Stimulated activated CD4-positive, alpha-beta T cell treated with anti-CD3 and anti-CD28 coated beads, TNF-alpha, amount 100 ng/mL, for 1 hour (primary cell): ENCODE measurements around the gene OXNAD1.
"Not testable (repeated sequence)": the region's sequence is repeated elsewhere in the genome, so short reads cannot be mapped to it uniquely, and the experiment has no call there.

Experiments used
- DNase-seq, 3 donors: peaks; one replicate each; pipeline ENCODE4 v3.0.0-alpha.2; 2020; ENCODE audit warnings: low read depth in 3 of 3, low spot score in 1 of 3

OXNAD1 gene

DNA sequence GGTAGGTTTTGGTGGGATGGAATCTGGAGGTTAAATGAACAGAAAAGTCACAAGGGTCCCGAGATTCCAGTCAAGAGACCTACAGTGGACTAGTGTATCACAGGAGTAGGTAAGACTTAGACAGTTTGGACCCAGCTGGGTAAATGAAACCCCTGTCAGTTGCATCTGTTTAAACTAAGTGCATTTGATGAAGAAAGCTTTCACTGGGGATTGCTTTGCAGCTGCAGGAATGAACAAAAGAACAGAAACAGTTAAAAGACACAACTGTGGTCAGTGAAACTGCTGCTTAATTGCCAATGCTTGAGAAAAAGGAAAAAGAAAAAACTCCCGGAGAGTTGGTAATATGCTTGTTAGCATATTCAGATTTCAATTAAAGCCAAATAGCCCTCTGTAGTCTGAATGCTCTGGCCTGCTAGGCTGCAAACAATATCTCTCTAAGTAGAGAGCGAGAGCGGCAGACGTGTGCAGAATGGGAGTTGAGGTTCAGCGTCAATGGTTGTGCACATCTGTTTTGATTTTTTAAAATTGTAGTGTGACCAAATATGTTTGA lies 37.1 kb downstream of the OXNAD1 start:
- DNase-seq = no peak

DNA sequence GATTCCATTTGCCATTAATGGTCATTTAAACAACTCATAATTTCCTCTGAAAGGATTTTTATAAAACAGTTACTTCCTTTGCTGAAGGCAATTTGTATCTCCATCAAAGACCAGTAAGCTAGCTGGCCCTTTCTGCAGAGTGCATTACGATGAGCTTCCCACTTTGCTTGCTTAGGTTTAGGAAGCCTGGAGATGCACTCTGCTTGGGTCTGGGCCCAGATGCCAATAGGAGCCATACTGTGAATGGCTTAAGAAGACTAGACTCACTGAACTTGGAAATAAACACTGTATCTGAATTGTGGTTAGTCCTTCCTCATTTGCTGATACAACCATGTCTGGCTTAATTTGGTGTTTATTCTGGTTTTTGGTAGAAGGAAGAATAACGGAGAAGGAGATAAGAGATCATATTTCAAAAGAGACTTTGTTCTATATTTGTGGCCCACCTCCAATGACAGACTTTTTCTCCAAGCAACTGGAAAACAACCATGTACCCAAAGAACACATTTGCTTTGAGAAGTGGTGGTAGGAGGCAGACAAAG lies 38.1 kb downstream of the OXNAD1 start:
- DNase-seq = no peak

DNA sequence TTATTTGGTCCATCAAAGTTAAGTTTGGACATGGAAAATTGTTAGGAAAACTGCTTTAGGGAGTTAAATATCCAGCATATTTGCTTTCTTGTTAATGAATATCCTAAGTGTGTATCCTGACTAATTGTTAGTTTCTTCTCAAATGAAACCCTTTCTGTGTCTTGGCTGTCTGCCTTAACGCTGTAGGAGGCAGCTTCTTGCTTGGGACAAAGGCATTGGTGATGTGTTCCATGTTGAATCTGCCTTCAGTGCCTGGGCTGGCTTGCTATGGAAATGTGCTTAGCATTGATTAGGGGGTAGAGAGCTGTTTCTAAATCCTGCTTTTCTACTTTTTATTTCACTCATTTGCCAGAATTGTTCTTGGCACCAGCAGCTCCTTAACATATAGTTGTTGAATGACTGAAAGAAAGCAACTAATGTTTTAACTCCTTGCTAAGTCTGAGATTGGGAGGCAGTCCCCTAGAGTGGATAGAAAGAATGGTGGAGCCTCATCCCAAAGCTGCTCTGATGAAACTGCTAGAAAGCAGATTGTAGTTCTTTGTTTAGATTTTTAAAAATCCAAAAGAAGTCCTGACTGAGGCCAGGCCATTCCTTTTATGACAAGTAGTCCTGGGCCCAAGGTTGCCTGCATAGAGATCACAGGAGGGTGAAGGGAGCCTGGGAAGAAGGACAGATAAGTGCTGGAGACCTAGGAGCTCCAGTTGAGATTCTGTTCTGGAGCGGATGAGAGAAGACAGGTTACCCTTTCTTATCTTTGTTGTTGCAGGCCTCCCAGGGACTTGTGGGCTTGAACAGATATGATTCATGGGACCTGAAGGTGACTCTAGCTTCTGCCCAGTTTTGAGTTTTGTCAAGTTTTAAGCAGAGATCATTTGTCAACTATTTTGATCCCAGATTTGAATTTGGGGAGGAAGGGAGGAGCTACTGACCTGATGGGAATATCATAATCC lies 39.3 kb downstream of the OXNAD1 start:
- no peak for DNase-seq

DNA sequence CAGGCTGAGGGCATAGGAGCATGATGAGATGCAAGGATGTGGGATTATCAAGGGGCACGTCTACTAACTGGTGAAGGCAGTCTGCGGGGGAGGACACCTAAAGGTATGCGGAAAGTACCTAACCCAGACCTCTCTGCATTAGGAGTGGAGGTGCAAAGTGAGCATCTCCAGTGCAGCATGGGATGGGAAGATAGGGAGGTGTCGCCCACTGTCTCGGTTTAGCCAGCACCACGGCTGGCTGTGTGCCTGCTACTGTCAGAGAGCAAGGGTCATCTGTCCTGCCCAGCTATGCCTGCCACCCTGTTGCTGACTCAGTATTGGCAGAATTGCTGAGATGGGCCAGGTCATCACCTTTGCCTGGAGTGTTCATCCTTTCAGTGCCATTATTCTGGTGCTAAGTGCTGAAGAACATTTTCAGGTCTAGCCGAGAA lies 40.1 kb downstream of the OXNAD1 start:
- peak in 1 of 3 donors; percentile 26 for DNase-seq

DNA sequence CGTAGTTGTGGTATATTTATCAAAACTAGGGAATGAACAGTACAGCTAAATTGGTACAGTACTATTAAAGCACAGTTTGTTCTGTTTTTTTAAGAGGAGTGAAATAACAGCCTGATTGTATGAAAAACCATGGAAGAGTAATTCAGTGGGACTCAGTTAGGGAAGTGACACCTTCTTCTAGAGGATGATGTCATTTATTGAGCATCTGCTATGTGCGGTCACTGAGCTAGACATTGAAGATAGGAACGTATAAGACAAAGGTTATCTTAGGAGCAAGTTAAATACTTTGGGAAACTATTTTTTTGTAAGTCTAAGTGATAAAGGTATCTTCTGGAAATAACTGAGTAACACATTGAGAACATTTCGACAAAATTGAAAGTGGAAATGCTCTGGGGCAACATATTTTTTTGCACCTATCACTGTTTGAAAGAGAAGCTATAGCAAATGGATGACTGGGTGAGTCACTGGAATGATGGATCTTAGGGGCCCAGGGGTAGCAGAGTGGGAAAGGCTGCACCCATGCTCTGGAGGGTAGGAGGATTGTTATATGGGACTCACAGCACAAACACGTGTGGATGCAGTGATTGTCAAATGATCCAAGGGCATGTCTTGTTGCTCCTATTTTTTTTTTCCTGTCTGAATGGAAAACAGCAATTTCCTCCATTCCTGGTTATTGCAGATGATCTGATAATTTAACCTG lies 43.0 kb downstream of the OXNAD1 start:
- no peak for DNase-seq

DNA sequence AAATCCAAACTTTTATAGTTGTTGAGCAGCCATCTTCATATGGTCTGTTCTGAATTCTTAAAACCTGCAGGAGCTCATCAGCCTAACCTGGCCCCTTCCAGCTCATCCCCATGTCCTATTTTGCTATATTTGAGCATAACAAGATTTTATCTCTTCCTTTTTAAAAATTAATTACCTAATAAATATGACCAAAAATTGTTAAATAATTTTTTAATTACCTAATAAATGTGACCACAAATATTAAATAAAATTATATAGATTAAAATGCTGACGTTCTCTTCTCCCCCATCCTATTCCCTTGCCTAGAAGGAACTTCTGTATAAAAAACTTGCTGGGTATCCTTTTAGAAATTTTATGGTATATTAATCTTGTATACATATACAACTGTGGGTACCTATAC lies 43.7 kb downstream of the OXNAD1 start:
- no peak for DNase-seq

DNA sequence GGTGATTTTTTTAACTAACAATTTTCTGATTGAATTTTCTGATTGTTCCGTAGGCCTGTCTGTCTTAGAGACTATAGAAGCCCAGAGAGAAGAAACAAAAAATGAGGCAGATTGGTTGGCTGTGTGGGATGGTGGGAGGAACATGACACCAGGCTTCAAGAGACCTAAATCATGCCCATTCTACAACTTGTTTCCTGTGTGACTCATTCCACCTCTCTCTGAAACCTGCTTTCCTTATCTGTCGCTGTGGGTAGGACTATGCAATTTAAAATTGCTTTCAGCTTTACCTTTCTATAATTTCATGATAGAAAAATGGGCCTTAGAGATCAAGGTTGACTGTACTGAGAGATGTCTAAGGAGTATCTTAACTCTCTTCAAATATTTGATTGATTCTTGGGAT lies 44.5 kb downstream of the OXNAD1 start:
- peak in 1 of 3 donors; percentile 29 for DNase-seq

DNA sequence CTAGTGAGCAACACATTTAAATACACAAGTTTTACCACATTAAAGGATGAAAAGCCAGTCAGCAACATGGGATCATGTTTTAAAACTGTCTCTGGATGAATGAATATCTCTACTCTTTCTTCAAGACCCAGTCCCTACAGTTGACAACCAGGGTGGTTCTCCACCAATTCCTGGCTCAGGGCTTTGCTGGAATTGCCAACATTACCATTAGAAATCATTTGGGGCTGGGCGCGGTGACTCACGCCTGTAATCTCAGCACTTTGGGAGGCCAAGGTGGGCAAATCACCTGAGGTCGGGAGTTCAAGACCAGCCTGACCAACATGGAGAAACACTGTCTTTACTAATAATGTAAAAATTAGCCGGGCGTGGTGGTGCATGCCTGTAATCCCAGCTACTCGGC lies 45.5 kb downstream of the OXNAD1 start:
- not testable (repeated sequence) for DNase-seq

DNA sequence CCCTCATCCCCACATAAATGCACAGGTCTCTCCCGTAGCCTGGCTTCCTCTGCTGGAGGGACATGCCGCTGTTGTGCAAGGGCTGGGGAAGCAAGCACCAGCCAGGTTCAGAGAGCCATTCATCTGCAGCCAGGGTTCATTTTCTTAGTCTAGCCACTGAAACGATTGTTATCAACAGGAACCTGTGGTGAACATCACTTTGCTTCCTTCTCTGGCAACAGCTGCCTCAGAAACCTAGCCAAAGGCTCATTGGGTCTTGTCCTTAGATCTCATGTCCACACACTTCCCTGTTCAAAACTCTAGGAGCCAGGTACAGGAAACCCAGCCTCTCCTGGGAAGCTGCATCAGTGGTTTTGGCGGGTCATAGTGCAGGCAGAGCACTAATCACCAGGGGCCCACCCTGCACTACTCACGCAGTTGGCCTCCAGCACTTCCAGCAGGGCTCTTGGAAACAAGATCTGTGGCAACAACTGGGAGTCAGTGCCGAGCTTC lies 47.0 kb downstream of the OXNAD1 start:
- peak in 1 of 3 donors; percentile 18 for DNase-seq

DNA sequence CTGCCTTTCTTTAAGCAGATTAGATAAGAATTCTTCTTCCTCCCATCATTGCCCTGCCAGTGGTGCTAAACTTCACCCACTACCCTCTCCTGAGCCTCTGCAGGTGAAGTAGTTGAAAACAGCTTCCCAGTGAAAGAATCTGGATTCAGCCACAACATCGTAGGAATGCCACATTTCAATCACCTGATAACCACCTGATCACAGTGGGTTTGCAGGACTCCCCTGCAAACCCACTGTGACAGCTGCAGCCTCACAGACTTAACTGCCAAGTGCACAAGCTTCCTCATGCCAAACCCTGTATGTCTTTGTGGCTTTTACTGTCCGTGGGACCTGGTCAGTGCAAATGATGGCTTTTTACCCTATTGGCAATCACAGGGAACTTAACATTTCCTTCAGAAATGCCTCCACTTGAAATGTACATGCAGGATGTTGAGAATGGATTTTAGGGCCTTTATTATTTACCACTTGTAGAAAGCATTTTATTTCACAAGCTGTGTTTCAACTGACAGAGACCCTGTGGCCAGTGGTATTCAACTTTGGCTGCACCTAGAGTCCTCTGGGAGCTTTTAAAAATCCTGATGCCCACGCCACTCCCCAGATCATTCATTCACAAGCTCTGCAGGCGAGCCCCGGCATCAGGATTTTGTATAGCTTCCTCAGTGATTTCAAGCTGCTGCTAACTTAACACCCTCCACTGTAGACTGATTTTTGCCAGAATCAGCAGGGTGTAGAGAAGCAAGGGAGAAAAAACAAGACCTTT lies 49.1 kb downstream of the OXNAD1 start:
- no peak for DNase-seq

DNA sequence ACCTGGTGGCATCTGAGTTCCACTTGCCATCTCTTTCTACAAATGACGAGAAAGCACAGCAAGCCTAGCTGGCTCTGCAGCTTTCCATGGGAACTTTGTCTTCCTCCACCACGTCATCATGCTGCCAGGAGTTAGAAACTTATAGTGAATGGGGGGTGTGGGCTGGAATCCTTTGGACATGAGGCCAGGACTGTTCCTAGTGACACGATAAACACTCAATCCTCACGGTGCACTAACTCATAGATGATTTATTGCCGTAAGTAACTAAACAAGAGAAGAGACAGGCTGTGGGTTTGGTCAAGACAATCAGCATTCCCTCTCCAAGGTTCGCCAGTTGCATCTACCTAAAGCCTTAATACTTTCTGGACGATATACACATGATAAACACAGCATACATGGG lies 50.6 kb downstream of the OXNAD1 start:
- no peak for DNase-seq

DNA sequence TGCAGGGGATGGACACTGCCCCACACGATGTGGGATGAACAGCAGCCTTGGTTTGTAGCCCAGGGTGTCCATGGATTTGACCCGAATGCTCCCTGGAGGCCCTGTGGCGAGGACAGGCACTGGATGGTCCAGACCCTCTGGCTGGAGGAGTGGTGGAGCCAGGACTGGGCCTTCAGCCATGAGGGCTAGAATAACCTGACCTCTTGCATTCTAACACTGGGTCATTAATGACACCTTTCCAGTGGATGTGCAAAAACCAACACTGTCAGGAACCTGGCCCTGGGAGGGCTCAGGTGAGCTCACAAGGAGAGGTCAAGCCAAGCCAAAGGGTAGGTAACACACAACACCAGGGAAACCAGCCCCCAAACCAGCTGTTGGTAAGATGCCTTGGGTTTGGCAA lies 51.4 kb downstream of the OXNAD1 start:
- DNase-seq = no peak

DNA sequence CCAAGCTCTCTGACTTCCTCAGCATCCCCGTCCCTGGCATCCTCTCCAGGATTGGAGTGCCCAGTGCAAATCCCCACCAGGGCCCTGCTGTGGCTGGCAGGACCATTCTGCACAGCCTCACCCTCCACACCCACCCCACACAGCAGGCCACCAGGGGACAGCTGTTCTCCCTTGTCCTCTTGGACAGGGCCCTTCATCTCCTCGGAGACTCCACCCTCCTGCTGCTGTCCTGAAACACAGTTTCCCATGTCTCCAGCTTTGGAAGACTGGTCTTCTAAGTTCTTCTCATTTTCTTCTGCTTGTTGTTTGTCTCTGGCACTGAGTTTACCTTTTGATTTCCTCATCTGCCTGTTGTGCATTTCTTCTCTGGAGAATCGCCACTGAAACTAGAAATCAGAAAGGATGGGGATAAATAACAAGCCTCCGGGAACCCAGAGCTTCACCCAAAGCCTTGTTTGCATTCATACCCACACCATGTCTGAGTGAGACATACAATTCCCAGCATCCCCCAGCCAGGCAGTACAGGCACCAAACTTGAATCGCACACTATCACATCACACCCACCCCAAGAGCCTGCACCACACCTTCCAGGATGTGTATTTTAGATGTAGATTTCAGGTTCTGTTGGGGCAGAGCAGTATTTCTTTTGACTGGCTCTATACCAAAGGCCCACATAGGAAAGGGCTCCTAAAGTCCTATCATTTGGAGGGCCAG lies 52.0 kb downstream of the OXNAD1 start:
- no peak for DNase-seq

DNA sequence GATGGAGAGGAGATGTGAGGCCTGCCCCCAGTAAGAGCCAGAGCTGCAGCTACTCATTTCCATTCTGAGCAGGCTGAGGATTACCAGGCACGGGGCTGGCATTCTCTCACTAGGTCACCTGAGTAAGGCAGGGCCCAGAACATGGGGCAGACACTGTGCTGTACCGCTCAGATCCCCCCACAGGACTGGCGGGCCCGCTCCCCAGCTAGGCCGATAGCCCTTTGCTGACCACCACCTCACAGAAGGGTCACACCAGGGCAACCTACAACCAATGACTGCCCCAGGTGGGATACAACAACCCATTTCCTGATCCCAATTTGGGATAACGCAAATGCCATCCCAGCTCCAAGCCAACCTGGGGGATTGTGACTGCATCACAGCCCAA lies 52.5 kb downstream of the OXNAD1 start:
- no peak for DNase-seq

DNA sequence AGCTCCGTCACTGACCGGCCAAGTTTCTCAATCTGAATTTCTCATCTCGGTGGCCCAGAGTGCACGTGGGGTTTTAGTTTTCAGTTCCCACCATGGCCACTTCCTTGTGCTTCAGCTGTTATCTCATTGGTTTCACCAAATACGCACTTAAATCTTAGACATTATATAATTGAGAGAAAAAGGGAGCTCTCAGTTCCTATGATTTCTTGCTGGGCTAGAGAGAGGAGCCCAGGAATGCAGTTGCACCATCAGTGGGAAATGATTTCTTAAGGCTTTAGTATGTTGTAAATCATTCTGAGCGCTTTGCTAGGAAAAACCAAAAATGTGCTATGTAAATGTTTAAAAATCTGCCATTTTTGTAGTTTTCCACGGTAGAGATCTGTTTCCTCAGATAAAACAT lies 53.2 kb downstream of the OXNAD1 start:
- DNase-seq = no peak

DNA sequence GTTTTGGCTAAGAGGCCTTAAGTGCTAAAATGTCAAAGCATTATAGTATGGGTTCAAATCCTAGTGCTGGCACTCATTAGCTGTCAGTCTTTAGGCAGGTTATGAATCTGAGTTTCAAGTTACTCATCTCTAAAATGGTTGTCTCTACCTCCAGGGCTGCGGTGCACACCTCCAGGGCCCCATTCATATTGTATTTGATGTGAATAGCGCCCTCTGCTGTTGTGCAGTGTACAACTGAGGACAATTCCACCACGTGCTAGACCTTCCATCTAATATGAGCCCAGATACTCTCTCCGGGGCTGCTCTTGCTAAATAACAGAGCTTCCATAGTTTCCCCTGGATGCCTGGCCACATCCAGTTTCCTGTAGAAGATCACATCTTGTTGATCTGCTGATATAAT lies 54.3 kb downstream of the OXNAD1 start:
- peak; percentile 59 to 69 (median 61) for DNase-seq

DNA sequence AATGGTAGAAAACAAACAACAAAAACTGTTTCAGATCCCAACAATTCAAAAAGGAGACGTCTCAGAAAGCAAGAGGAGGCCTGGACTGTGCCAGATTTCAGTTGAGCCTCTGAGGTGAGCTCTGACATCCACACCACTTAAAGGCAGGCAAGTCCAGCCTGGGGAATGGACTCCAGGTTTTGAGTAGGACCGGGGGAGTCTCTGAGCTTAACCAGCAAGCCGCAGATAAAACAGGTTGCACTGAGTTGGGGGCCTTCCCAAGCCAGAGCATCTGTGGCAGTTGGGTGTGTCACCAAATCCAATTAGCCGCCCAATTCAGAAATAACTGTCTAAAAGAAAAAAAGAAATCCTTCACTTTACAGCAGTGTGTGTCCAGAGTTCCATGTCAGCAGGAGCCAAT lies 54.7 kb downstream of the OXNAD1 start:
- DNase-seq = no peak

DNA sequence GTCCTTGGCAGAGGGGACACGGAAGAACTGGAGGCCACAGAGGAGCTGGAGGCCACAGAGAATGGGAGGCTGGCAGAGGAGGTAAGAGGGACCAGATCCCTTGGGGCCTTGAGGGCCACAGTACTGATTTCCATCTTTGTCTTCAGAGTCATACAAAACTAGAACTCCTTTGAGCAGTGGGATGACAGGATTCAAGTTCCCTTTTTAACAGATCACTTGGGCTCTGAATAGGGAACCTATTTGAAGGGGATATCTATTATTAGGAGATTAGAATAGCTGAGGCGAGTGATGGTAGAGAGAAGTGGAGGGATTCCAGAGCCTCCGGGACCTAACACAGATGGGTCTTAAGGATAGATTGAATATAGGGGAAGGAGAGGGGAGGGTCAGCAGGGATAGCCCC lies 55.7 kb downstream of the OXNAD1 start:
- no peak for DNase-seq

DNA sequence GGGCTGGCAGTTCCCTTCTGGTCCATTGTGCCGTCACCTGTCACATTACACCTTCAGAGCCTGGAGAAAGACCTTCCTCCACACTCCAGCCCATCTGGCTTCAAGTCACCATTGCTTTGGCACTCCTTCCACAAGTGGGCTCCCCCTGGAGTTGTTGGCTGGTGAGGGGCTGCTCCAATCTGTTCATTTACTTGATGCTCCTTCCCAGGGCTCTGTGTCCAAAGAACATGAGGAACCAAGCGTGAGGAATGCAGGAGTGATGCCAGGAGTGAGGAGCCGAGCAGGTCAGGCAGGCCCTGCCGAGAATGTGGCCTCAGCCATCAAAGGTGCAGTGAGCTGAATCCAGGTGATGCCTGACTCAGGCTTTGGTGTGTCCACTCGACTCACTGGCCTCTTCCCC lies 57.2 kb downstream of the OXNAD1 start:
- no peak for DNase-seq

DNA sequence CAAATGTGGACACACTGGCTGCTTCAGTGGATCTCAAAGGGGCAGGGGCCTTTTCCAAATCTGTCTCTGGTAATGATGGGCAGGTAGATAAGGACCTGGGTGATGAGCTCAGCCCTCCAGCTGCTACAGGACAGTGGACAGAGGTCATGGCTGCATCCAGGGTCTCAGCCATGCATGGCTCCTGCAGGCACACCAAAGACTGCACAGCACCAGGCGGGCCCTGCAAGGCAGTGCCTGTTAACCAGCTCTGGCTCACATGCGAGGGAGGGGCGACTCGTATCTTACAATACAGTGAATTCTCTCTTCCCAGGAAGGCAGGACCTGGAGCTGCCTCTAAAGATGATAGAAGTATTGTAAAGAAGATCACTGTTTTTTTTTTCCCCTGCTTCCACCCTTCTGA lies 58.7 kb downstream of the OXNAD1 start:
- no peak for DNase-seq
